ENCODE data around the gene SFMBT2.

DNA sequence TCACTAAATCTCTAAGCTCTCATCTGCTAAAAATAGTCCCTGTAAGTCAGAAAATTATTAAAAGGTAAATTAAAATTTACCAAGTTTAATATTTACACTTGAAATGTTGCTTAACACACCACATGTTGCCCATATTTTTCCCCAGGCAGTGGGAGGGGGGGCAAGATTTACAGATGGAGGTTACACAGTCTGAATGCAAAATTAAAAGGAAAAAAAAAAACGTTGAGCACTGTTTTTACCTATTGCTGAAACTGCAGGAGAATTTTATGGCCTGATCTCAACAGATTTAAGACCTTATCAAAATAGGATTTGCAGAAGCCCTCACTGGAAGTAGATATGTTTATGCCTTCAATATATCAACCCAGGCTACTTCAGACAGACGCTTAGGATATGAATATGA is 133.4 kb downstream of the SFMBT2 start:
- TF ChIP-seq CTCF (IDR thresholded peaks at IDR 0.05; ENCODE audit: low read depth, low read length) (no peak), EZH2phosphoT487 (IDR thresholded peaks at IDR 0.05; ENCODE audit: low read depth) (no peak)
